Liver (tissue), 9 donors: ENCODE results near the gene CD34. TPM values are rescaled to one million over a fixed set of nuclear protein-coding genes. Genes with fewer than 3 reads are reported as not detected.
"Not testable (repeated sequence)": the region's sequence is repeated elsewhere in the genome, so short reads cannot be mapped to it uniquely, and the experiment has no call there.

Experiments used
- DNase-seq: peaks from one replicate; pipeline ENCODE4 v3.0.0-alpha.2; 2017; ENCODE audit warnings: low spot score
- H3K27ac ChIP-seq, 2 donors: one replicate each; pipeline ENCODE4 v1.7.0; 2013; ENCODE audit warnings: inconsistent platforms in 2 of 2, low read length in 2 of 2, control low read depth in 1 of 2, low read depth in 1 of 2, mild to moderate bottlenecking in 1 of 2
- H3K27me3 ChIP-seq, 4 donors: one replicate each; pipeline versions ENCODE4 v1.6.1 to v1.7.0; 2013; ENCODE audit warnings: low read length in 3 of 4, inconsistent platforms in 1 of 4, mild to moderate bottlenecking in 1 of 4, moderate library complexity in 1 of 4; ENCODE audit not compliant: control insufficient read depth in 4 of 4, insufficient read depth in 4 of 4
- H3K36me3 ChIP-seq, 4 donors: one replicate each; pipeline versions ENCODE4 v1.6.1 to v1.7.0; 2013; ENCODE audit warnings: low read length in 3 of 4, mild to moderate bottlenecking in 3 of 4, low read depth in 1 of 4, moderate library complexity in 1 of 4; ENCODE audit not compliant: control insufficient read depth in 4 of 4, insufficient read depth in 3 of 4
- H3K4me1 ChIP-seq, 4 donors: one replicate each; pipeline versions ENCODE4 v1.6.1 to v1.7.0; 2013; ENCODE audit warnings: low read length in 3 of 4, mild to moderate bottlenecking in 3 of 4, moderate library complexity in 1 of 4; ENCODE audit not compliant: control insufficient read depth in 4 of 4, insufficient read depth in 4 of 4
- H3K4me3 ChIP-seq, 3 donors: one replicate each; pipeline versions ENCODE4 v1.6.1 to v1.7.0; 2013; ENCODE audit warnings: low read length in 3 of 3, control low read depth in 1 of 3, low read depth in 1 of 3, mild to moderate bottlenecking in 1 of 3
- H3K9ac ChIP-seq, 2 donors: one replicate each; pipeline ENCODE4 v1.7.0; 2013; ENCODE audit warnings: low read length in 2 of 2, mild to moderate bottlenecking in 2 of 2, moderate library complexity in 2 of 2, control low read depth in 1 of 2, low read depth in 1 of 2
- H3K9me3 ChIP-seq, 4 donors: one replicate each; pipeline versions ENCODE4 v1.6.1 to v1.7.0; 2013; ENCODE audit warnings: low read length in 3 of 4; ENCODE audit not compliant: control insufficient read depth in 4 of 4
- EGR1 ChIP-seq, 2 donors: IDR thresholded peaks; 2 replicates each; pipeline ENCODE4 v1.6.1; 2016 to 2018; ENCODE audit warnings: antibody characterized with exemption in 2 of 2, low read depth in 2 of 2
- FOXA1 ChIP-seq: IDR thresholded peaks from 2 replicates; pipeline ENCODE4 v1.6.1; 2016; ENCODE audit warnings: antibody characterized with exemption
- GABPA ChIP-seq, 2 donors: IDR thresholded peaks in 1 of 2; conservative IDR thresholded peaks in 1 of 2; 2 replicates each; pipeline ENCODE4 v1.6.1; 2016; ENCODE audit warnings: antibody characterized with exemption in 2 of 2, mild to moderate bottlenecking in 1 of 2, moderate library complexity in 1 of 2
- HNF4A ChIP-seq, 2 donors: conservative IDR thresholded peaks; 2 replicates each; pipeline ENCODE4 v1.6.1; 2016; ENCODE audit warnings: antibody characterized with exemption in 2 of 2, mild to moderate bottlenecking in 2 of 2
- HNF4G ChIP-seq: IDR thresholded peaks from 2 replicates; pipeline ENCODE4 v1.6.1; 2016; ENCODE audit warnings: antibody characterized with exemption
- JUND ChIP-seq, 2 donors: IDR thresholded peaks; 2 replicates each; pipeline ENCODE4 v1.6.1; 2016; ENCODE audit warnings: antibody characterized with exemption in 2 of 2
- NR2F2 ChIP-seq: IDR thresholded peaks from 2 replicates; pipeline ENCODE4 v1.6.1; 2016; ENCODE audit warnings: antibody characterized with exemption
- RAD21 ChIP-seq, 2 donors: IDR thresholded peaks; 2 replicates each; pipeline ENCODE4 v1.6.1; 2016; ENCODE audit warnings: antibody characterized with exemption in 2 of 2, mild to moderate bottlenecking in 2 of 2
- SP1 ChIP-seq: IDR thresholded peaks from 2 replicates; pipeline ENCODE4 v1.6.1; 2018; ENCODE audit warnings: antibody characterized with exemption, mild to moderate bottlenecking
- YY1 ChIP-seq: IDR thresholded peaks from 2 replicates; pipeline ENCODE4 v1.6.1; 2016; ENCODE audit warnings: antibody characterized with exemption, mild to moderate bottlenecking
- WGBS: extraction: QIAGEN DNeasy Blood & Tissue Kit; methylation state at CpG from one replicate; pipeline ENCODE4 v1.1.7; 2013; 5-methylcytosine and 5-hydroxymethylcytosine counted together
- polyA plus RNA-seq, 2 donors: library from polyadenylated mRNA; stranded (reverse) in 1 of 2; unstranded in 1 of 2; fragments of 200-250 nt in 1 of 2; fragments of >200 nt in 1 of 2; fragmentation: Nextera tagmentation in 1 of 2; extraction: Ambion mirVana in 1 of 2; gene quantifications; one replicate each; pipeline versions ENCODE4 v1.2.1 to v1.2.3, GENCODE V29; 2013 to 2015
- total RNA-seq, 2 donors: library from RNA; depleted of rRNA; stranded (reverse); fragments of >200 nt; gene quantifications; one replicate each; pipeline ENCODE4 v1.2.3, GENCODE V29; 2014
- TF ChIP-seq, protein P1 (sequence below): IDR thresholded peaks from 2 replicates; pipeline ENCODE4 v1.6.1; 2016; ENCODE audit warnings: antibody characterized with exemption
- TF ChIP-seq, protein P2 (sequence below): IDR thresholded peaks from 2 replicates; pipeline ENCODE4 v1.6.1; 2016; ENCODE audit warnings: antibody characterized with exemption, mild to moderate bottlenecking
- TF ChIP-seq, protein P3 (sequence below): fragments of 150-350 bp; IDR thresholded peaks from 2 replicates; pipeline ENCODE4 v1.5.1; 2017; ENCODE audit warnings: improper control_type of control experiment, low read depth, low read length; ENCODE audit not compliant: missing input control
- TF ChIP-seq, protein P4 (sequence below): IDR thresholded peaks from 2 replicates; pipeline ENCODE4 v1.6.1; 2016; ENCODE audit warnings: antibody characterized with exemption
- donor health status: healthy.
- donor health status: healthy.
- donor health status: healthy.
- donor health status: healthy.
- donor health status: healthy.

The CD34 gene
- total and polyA plus RNA-seq, 4 donors = 1.5 to 4.0 (median 1.8) TPM

DNA sequence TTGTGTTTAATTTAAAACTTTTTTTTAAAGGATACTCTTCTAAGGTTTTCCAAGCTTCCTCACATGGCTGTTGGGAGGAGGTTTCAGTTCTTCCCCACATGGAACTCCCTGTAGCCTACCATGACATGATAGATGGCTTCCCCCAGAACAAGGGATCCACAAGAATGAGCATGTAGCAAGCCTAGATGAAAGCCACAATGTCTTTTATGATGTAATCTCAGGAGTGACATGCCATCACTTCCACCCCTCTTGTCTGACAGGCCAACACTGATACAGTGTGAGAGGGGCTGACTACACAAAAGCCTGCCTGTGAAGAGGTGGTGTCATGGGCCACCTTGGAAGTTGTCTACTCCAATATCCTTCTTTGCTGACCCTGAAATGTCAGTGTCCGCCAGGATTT lies 32.0 kb downstream of the CD34 start:
- no peak overlapping the region for H3K27ac ChIP-seq
- 100% methylated on average over 1 of the region's 1 CpG for WGBS
- H3K4me3 ChIP-seq = no peak overlapping the region
- no peaks in the 10 kb centered on the region for H3K36me3 ChIP-seq
- DNase-seq = no peak
- H3K4me1 ChIP-seq = peaks cover 0 to 10% (median 5%) of the 10 kb centered on the region in 4 donors
- no peaks in the 10 kb centered on the region for H3K27me3 ChIP-seq
- no peak overlapping the region for H3K9ac ChIP-seq
- no peak for TF ChIP-seq GABPA (IDR thresholded peaks at IDR 0.05 in 1 of 2, conservative IDR thresholded peaks at IDR 0.05 in 1 of 2)
- no peak for TF ChIP-seq SP1
- no peak for TF ChIP-seq EGR1 (IDR thresholded peaks at IDR 0.05; ENCODE audit: low read depth in 2 of 2)
- TF ChIP-seq HNF4A (conservative IDR thresholded peaks at IDR 0.05) = no peak
- TF ChIP-seq HNF4G = no peak
- TF ChIP-seq RAD21 (IDR thresholded peaks at IDR 0.05) = no peak
- TF ChIP-seq, protein P1, sequence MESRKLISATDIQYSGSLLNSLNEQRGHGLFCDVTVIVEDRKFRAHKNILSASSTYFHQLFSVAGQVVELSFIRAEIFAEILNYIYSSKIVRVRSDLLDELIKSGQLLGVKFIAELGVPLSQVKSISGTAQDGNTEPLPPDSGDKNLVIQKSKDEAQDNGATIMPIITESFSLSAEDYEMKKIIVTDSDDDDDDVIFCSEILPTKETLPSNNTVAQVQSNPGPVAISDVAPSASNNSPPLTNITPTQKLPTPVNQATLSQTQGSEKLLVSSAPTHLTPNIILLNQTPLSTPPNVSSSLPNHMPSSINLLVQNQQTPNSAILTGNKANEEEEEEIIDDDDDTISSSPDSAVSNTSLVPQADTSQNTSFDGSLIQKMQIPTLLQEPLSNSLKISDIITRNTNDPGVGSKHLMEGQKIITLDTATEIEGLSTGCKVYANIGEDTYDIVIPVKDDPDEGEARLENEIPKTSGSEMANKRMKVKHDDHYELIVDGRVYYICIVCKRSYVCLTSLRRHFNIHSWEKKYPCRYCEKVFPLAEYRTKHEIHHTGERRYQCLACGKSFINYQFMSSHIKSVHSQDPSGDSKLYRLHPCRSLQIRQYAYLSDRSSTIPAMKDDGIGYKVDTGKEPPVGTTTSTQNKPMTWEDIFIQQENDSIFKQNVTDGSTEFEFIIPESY = no peak
- TF ChIP-seq, protein P2, sequence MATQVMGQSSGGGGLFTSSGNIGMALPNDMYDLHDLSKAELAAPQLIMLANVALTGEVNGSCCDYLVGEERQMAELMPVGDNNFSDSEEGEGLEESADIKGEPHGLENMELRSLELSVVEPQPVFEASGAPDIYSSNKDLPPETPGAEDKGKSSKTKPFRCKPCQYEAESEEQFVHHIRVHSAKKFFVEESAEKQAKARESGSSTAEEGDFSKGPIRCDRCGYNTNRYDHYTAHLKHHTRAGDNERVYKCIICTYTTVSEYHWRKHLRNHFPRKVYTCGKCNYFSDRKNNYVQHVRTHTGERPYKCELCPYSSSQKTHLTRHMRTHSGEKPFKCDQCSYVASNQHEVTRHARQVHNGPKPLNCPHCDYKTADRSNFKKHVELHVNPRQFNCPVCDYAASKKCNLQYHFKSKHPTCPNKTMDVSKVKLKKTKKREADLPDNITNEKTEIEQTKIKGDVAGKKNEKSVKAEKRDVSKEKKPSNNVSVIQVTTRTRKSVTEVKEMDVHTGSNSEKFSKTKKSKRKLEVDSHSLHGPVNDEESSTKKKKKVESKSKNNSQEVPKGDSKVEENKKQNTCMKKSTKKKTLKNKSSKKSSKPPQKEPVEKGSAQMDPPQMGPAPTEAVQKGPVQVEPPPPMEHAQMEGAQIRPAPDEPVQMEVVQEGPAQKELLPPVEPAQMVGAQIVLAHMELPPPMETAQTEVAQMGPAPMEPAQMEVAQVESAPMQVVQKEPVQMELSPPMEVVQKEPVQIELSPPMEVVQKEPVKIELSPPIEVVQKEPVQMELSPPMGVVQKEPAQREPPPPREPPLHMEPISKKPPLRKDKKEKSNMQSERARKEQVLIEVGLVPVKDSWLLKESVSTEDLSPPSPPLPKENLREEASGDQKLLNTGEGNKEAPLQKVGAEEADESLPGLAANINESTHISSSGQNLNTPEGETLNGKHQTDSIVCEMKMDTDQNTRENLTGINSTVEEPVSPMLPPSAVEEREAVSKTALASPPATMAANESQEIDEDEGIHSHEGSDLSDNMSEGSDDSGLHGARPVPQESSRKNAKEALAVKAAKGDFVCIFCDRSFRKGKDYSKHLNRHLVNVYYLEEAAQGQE = no peak
- TF ChIP-seq, protein P3, sequence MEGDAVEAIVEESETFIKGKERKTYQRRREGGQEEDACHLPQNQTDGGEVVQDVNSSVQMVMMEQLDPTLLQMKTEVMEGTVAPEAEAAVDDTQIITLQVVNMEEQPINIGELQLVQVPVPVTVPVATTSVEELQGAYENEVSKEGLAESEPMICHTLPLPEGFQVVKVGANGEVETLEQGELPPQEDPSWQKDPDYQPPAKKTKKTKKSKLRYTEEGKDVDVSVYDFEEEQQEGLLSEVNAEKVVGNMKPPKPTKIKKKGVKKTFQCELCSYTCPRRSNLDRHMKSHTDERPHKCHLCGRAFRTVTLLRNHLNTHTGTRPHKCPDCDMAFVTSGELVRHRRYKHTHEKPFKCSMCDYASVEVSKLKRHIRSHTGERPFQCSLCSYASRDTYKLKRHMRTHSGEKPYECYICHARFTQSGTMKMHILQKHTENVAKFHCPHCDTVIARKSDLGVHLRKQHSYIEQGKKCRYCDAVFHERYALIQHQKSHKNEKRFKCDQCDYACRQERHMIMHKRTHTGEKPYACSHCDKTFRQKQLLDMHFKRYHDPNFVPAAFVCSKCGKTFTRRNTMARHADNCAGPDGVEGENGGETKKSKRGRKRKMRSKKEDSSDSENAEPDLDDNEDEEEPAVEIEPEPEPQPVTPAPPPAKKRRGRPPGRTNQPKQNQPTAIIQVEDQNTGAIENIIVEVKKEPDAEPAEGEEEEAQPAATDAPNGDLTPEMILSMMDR = no peak
- TF ChIP-seq, protein P4, sequence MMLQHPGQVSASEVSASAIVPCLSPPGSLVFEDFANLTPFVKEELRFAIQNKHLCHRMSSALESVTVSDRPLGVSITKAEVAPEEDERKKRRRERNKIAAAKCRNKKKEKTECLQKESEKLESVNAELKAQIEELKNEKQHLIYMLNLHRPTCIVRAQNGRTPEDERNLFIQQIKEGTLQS = no peak
- TF ChIP-seq FOXA1 = no peak
- TF ChIP-seq YY1 = no peak
- no peak for TF ChIP-seq JUND (IDR thresholded peaks at IDR 0.05)
- no peak for TF ChIP-seq NR2F2
- no peaks in the 10 kb centered on the region for H3K9me3 ChIP-seq

DNA sequence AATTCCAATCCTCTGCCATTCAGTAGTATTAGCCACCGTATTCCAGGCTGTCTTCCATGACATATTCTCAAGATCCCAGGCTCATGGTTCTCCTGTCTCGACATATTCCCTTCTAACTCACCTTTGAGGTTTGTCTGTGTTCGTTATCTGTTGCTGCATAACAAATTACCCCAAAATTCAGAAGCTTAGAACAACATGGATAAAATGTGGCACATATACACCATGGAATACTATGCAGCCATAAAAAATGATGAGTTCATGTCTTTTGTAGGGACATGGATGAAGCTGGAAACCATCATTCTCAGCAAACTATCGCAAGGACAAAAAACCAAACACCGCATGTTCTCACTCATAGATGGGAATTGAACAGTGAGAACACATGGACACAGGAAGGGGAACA lies 33.0 kb downstream of the CD34 start:
- not testable (repeated sequence) for H3K4me3 ChIP-seq, DNase-seq, H3K4me1 ChIP-seq, H3K36me3 ChIP-seq, H3K9me3 ChIP-seq, H3K27me3 ChIP-seq, H3K9ac ChIP-seq, H3K27ac ChIP-seq
- WGBS = 90% methylated on average over 3 of the region's 5 CpGs
